C4-2B (cell line): ENCODE data around the gene SYT8.

ENCODE experiments used
- H3K27ac ChIP-seq: fragments of 450-650 bp; 2 replicates; pipeline ENCODE4 v1.5.1; 2017
- ZFX ChIP-seq: fragments of 450-650 bp; IDR thresholded peaks from 2 replicates; pipeline ENCODE4 v1.6.1; 2017
- TF ChIP-seq, protein P1 (sequence below): fragments of 450-650 bp; conservative IDR thresholded peaks from 2 replicates; pipeline ENCODE4 v1.5.1; 2017; ENCODE audit warnings: mild to moderate bottlenecking

The SYT8 gene

GRCh38 chr11:1867381-1867780 is 32.6 kb downstream of the SYT8 start:
- TF ChIP-seq ZFX = no peak
- TF ChIP-seq, protein P1, sequence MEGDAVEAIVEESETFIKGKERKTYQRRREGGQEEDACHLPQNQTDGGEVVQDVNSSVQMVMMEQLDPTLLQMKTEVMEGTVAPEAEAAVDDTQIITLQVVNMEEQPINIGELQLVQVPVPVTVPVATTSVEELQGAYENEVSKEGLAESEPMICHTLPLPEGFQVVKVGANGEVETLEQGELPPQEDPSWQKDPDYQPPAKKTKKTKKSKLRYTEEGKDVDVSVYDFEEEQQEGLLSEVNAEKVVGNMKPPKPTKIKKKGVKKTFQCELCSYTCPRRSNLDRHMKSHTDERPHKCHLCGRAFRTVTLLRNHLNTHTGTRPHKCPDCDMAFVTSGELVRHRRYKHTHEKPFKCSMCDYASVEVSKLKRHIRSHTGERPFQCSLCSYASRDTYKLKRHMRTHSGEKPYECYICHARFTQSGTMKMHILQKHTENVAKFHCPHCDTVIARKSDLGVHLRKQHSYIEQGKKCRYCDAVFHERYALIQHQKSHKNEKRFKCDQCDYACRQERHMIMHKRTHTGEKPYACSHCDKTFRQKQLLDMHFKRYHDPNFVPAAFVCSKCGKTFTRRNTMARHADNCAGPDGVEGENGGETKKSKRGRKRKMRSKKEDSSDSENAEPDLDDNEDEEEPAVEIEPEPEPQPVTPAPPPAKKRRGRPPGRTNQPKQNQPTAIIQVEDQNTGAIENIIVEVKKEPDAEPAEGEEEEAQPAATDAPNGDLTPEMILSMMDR = no peak
- H3K27ac ChIP-seq = no peak overlapping the region

- TF ChIP-seq, protein P1 = no peak
- TF ChIP-seq ZFX = no peak
- no peak overlapping the region for H3K27ac ChIP-seq
Observed at GRCh38 chr11:1868056-1868635, 33.4 kb downstream of the SYT8 start.

GRCh38 chr11:1868636-1869291 is 34.0 kb downstream of the SYT8 start:
- no peak overlapping the region for H3K27ac ChIP-seq
- TF ChIP-seq, protein P1 = no peak
- no peak for TF ChIP-seq ZFX

GRCh38 chr11:1869427-1870325 is 34.9 kb downstream of the SYT8 start:
- no peak overlapping the region for H3K27ac ChIP-seq
- TF ChIP-seq, protein P1 = peak; percentile 59
- TF ChIP-seq ZFX = no peak

DNA sequence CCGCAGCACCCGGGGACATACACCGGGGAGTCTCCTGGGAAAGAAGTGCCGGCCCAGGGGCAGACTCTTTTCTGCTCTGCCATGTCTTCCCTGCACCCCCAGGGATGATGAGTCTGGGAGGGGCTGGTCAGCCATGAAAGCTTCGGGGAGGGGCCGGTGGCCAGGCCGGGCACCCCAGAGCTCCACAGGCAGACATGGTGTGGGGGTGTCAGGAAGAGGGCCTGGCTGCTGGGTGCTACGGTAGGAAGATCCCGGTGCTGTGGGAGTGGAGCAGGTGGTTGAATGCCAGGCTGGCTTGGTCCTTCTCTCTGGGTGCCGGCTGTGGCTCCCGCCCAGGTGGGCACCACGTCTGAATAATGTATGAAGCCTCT is 35.5 kb downstream of the SYT8 start:
- no peak overlapping the region for H3K27ac ChIP-seq
- TF ChIP-seq, protein P1 = no peak
- no peak for TF ChIP-seq ZFX

DNA sequence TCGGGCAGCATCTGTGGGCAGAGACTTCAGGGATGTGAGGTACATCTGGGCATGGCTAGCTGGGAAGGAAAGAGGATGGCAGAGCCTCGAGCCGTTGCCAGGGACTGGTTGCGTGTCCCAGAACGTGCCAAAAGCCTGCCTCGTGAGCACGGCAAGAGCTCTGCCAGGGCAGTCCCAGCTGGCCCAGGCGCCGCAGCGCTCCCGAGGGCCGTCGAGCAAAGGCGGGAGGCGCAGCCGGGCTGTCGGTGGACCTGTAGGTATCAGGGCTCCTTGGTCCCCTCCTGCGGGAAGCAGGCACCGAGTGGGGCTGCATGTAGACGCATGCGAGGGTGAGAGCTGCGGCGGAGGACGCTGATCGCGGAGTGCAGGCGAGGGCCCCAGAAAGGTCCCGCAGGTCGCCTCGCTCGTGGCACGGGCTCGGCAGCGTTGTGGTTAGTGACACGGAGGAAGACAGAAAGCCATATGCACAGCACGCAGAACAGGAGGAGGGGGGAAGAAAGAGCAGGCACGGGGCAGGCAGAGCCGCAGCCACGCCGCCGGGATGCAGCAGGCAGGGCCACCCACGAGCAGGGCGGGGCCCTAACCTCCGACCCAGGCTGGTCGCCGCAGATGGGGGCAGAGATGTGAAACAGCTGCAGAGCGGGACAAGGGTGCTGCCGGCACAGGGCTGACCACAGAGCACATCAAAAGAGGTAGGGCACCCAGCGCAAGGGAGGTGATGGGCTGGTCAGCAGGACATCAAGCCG is 36.1 kb downstream of the SYT8 start:
- TF ChIP-seq ZFX = no peak
- TF ChIP-seq, protein P1 = no peak
- no peak overlapping the region for H3K27ac ChIP-seq
